NB4 (cell line): Measurements from ENCODE around the gene CD7.

ENCODE experiments used
- DNase-seq: peaks from one replicate; pipeline ENCODE4 v3.0.0; 2010; ENCODE audit warnings: low read depth
- H3K4me3 ChIP-seq: one replicate; pipeline ENCODE4 v1.5.1; 2011; ENCODE audit warnings: mild to moderate bottlenecking, low read depth, low read length, moderate library complexity
- CTCF ChIP-seq: IDR thresholded peaks from one replicate; pipeline ENCODE4 v1.5.1; 2012; ENCODE audit warnings: low read depth, low read length
- MAX ChIP-seq: IDR thresholded peaks from 2 replicates; pipeline ENCODE4 v1.6.1; 2011; ENCODE audit warnings: low read depth, low read length
- MYC ChIP-seq: IDR thresholded peaks from 2 replicates; pipeline ENCODE4 v1.6.1; 2011; ENCODE audit warnings: low read depth, low read length
- POLR2A ChIP-seq: IDR thresholded peaks from 2 replicates; pipeline ENCODE4 v1.6.1; 2011; ENCODE audit warnings: mild to moderate bottlenecking; ENCODE audit not compliant: insufficient read length; ENCODE audit errors: extremely low read depth

The CD7 gene

GRCh38 chr17:82323514-82324234, 6.3 kb upstream of the CD7 start:
- H3K4me3 ChIP-seq = no peak overlapping the region
- DNase-seq = no peak
- TF ChIP-seq CTCF = no peak
- TF ChIP-seq MYC = no peak
- no peak for TF ChIP-seq POLR2A
- no peak for TF ChIP-seq MAX

GRCh38 chr17:82322526-82323453, 5.4 kb upstream of the CD7 start:
- TF ChIP-seq MYC (no peak), POLR2A (no peak), CTCF (no peak), MAX (no peak)
- no peak for DNase-seq
- no peak overlapping the region for H3K4me3 ChIP-seq

- no peak overlapping the region for H3K4me3 ChIP-seq
- TF ChIP-seq MYC = no peak
- TF ChIP-seq MAX = no peak
- no peak for TF ChIP-seq CTCF
- no peak for TF ChIP-seq POLR2A
- no peak for DNase-seq
These were observed 4.6 kb upstream of the CD7 start for GRCh38 chr17:82321947-82322466.

- TF ChIP-seq MYC (no peak), MAX (no peak), POLR2A (no peak), CTCF (peak; percentile 57)
- H3K4me3 ChIP-seq = no peak overlapping the region
- peak; percentile 41 for DNase-seq
These were observed 3.8 kb upstream of the CD7 start for GRCh38 chr17:82320956-82321927.

GRCh38 chr17:82320140-82320840, 2.9 kb upstream of the CD7 start:
- no peak for DNase-seq
- no peak for TF ChIP-seq POLR2A
- TF ChIP-seq MYC = no peak
- no peak for TF ChIP-seq MAX
- TF ChIP-seq CTCF = no peak
- H3K4me3 ChIP-seq = no peak overlapping the region
